Coronary artery (tissue), 2 donors: ENCODE data around the gene DDAH2.

ENCODE experiments used
- DNase-seq: peaks from one replicate; pipeline ENCODE4 v3.0.0-alpha.2; 2017; ENCODE audit warnings: low spot score
- H3K27ac ChIP-seq, 2 donors: fragments of 200-600 bp; sonication (generic); one replicate each; pipeline ENCODE4 v1.5.1; 2016 to 2019
- H3K4me3 ChIP-seq: fragments of 200-600 bp; sonication (generic); 2 replicates; pipeline ENCODE4 v1.5.1; 2016; ENCODE audit warnings: mild to moderate bottlenecking, moderate library complexity
- TF ChIP-seq, protein P1 (sequence below): fragments of 200-600 bp; sonication (generic); IDR thresholded peaks from one replicate; pipeline ENCODE4 v1.5.1; 2019; ENCODE audit warnings: antibody characterized with exemption

DDAH2 gene

DNA sequence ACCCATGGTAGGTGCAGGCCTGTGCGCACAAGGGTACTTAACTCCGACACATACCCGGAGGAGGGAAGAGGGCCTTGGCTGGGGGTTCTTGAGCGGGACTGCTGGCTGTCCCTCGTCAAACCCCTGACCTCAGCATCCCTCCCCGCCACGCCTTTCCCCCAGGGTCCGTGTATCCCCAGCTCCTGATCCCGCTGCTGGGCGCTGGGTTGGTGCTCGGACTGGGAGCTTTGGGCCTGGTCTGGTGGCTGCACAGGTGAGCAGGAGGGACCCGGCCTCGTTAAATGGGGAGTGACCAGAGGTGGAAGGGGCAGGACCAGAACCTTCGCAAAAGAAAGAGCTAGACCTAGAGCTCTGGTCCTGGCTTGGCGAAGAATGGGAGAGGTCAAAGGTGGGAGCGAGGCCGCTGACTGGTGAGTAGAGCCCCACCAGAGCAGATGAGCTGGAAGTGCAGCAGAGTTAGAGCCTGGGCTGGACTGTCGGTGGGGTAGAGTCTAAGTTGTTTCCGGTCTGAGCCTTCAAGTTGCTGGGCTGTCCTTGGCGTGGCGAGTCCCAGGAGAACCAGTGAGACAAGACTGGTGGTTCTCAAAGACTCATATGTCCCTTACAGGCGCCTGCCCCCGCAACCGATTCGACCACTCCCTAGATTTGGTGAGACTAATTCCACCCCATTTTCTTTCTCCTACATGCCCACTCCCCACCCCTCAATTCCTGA lies 5.0 kb downstream of the DDAH2 start:
- Histone ChIP-seq H3K4me3 (no peak overlapping the region), H3K27ac (peak overlapping the region in 1 of 2 donors; percentile 7)
- TF ChIP-seq, protein P1, sequence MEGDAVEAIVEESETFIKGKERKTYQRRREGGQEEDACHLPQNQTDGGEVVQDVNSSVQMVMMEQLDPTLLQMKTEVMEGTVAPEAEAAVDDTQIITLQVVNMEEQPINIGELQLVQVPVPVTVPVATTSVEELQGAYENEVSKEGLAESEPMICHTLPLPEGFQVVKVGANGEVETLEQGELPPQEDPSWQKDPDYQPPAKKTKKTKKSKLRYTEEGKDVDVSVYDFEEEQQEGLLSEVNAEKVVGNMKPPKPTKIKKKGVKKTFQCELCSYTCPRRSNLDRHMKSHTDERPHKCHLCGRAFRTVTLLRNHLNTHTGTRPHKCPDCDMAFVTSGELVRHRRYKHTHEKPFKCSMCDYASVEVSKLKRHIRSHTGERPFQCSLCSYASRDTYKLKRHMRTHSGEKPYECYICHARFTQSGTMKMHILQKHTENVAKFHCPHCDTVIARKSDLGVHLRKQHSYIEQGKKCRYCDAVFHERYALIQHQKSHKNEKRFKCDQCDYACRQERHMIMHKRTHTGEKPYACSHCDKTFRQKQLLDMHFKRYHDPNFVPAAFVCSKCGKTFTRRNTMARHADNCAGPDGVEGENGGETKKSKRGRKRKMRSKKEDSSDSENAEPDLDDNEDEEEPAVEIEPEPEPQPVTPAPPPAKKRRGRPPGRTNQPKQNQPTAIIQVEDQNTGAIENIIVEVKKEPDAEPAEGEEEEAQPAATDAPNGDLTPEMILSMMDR: no peak
- DNase-seq: no peak

DNA sequence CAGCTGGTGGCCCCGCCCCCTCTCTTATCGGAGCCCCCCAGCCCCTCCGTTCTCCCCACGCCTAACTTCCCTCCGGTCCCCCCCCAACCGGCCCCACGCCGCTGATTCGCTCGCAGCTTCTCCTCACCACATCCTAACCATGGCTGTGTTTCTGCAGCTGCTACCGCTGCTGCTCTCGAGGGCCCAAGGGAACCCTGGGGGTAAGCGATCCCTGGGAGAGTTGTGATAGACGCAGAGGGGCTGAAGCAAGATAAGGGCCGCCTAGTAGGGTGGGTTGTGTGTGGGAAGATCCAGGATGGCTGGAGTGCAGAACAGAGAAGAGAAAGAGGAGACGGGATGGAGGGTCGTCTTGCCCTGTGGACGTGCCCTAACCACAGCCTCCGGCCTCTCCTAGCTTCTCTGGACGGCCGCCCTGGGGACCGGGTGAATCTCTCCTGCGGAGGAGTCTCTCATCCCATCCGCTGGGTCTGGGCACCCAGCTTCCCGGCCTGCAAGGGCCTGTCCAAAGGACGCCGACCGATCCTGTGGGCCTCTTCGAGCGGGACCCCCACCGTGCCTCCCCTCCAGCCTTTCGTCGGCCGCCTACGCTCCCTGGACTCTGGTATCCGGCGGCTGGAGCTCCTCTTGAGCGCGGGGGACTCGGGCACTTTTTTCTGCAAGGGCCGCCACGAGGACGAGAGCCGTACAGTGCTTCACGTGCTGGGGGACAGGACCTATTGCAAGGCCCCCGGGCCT lies 5.7 kb downstream of the DDAH2 start, which contains the start of gene MPIG6B:
Gene MPIG6B (plus strand): TSS at position 129 of the 735 bp plus-strand sequence. CDS start 11 bp downstream, at position 140.
- TF ChIP-seq, protein P1: no peak
- no peak within 1 kb of the TSS for H3K4me3 ChIP-seq
- no peak for DNase-seq
- no peak within 1 kb of the TSS for H3K27ac ChIP-seq

DNA sequence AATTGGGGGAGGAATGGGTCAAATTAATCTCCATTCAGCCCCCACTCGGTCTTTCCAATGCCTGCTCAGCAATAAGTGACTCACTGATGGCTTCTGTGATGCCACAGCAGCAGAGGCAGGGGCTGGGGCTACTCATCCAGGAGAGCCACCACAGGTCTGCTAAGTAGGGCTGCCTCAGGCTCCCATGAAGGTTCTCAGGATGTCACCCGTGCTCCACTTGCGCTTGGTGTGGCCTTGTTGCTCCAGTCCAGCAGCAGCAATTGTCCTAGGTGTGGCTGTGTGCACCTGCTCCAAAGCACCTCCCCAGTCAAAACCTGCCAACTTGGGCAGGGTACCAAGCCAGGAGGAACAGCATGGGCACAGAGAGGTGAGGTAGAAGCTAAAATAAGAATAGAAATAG lies 6.9 kb downstream of the DDAH2 start:
- Histone ChIP-seq H3K27ac (no peak overlapping the region), H3K4me3 (no peak overlapping the region)
- DNase-seq: no peak
- TF ChIP-seq, protein P1: no peak

DNA sequence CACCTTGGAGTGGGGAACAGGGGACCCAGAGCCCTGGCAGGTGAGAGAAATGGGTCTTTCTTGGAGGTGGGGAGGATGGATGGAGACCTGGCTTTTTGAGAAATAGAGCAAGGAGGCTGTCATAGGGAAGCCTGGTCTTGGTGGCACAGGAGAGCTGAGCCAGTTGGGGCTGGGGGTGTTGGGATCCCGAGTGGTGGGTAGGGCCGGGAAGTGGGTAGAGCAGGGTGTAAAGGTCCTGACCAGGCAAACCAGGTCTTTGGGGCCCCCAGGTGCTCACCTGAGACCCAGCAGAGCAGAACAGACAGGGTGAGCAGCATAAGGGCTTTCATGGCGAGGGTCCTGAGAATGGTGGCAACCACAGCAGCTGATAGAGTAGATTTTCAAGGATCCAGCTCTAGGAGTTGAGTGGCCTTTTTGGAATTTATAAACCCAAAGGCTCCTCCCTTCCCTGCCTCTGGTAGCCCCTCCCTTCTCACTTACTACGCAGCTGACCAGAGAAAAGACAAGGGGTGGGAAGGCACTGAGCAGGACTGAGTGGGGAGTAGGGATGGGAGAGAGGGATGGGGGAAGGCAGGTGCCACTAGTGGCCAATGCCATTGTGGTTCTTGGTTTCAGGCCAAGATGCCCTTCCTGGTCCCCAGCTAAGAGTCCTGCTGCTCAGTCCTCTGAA lies 7.6 kb downstream of the DDAH2 start, which contains the start of gene LY6G6C:
Gene LY6G6C (minus strand): TSS at position 396 of the 670 bp plus-strand sequence. CDS start 67 bp downstream, at position 329.
- no peak within 1 kb of the TSS for H3K27ac ChIP-seq
- DNase-seq: no peak
- TF ChIP-seq, protein P1: no peak
- no peak within 1 kb of the TSS for H3K4me3 ChIP-seq

DNA sequence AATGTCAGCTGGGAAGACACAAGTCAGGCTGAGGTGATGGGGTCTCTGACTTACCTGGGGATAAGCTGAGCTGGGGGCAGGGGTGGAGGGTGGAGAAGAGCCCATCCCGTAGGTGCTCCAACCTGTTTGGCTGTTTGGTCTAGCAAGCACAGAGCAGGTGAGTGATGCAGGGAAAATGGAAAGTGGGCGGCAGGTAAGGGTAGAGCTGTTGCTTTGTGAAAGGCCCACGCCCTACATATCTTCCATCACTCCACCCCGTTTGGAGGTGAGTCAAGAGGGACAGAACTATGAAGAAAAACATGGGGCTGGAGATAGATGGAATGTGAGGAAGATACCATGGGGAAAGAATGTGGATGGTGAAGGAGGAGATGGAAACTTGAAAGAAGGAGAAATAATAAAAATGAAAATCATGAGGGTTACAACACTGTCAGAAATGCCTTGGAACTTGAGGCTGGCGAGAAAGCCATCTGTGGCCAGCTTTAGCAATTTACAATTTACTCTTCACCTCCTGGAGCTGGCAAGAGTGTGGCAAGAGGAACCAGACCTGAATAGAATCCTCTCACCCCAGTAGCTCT lies 8.8 kb downstream of the DDAH2 start:
- TF ChIP-seq, protein P1: no peak
- H3K4me3 ChIP-seq: no peak overlapping the region
- no peak overlapping the region for H3K27ac ChIP-seq
- DNase-seq: no peak

DNA sequence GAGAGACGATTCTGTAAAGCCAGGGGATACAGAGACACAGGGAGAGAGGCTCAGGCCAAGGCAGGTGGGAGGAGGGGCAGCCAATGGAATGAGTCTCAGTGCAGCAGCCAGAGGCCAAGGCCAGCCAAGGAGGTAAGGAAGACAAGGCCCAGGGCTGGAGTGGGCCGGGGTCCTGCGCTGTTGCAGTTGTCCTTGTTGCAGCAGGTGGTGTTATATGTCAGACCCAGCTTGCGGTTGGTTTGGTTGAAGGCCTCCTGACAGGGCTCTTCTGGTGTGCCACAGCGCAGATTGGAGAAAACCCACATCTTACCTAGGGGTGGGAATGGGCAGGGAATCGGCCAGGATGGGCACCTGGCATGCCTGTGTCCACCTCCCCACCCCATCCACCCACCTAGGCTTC lies 10.1 kb downstream of the DDAH2 start:
- TF ChIP-seq, protein P1: no peak
- Histone ChIP-seq H3K4me3 (no peak overlapping the region), H3K27ac (no peak overlapping the region)
- no peak for DNase-seq
